Renal pelvis (tissue), 4 donors: Measurements from ENCODE around the gene RPGRIP1L. TPM values are rescaled to one million over a fixed set of nuclear protein-coding genes. Genes with fewer than 3 reads are reported as not detected.

Source experiments
- DNase-seq: peaks from one replicate; pipeline ENCODE4 v3.0.0-alpha.2; 2013
- polyA plus RNA-seq, 3 donors: library from polyadenylated mRNA; unstranded; fragments of 120-200 nt; gene quantifications; one replicate each; pipeline ENCODE4 v1.2.1, GENCODE V29; 2013; ENCODE audit not compliant: insufficient read length in 3 of 3

RPGRIP1L gene
- polyA plus RNA-seq, 3 donors: 14.4 to 20.5 (median 18.9) TPM

DNA sequence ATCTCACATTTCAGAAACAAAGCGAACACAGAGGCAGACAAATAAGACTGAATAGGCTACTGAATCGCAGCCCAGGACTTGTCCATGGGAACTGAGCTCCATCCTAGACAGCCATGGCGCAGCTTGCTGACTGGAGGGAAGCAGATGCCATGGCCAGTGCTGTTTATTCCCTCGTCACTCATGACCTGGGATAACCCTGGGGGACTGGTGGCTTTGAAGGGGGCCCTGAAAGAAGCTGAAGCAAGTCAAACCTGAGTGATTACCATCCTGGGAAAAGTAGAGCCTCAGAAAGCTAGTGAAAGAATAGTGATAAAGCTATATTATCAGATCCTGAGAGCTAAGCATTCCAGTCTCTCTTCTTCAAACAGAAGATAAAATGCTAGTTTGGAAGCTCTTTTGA, 94.1 kb downstream of the RPGRIP1L start:
- no peak for DNase-seq

DNA sequence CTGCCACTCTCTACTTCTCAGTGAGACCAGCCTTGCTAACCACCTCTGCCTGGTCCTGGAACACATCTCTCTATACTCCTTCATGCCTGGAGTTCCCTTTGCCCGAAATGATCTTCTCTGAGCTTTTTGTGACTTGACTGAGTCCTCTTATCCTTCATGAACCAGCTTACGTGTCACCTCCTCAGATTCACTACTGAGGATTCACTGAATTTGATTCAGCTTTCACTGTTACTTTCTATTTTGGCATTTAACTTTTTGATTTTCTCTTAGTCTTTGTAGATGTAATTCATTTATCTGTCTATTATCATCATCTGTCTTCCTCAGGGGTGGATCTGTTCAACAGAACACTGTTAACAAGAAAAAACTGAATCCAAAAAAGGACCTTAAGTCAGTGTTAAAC, 95.6 kb downstream of the RPGRIP1L start:
- no peak for DNase-seq

DNA sequence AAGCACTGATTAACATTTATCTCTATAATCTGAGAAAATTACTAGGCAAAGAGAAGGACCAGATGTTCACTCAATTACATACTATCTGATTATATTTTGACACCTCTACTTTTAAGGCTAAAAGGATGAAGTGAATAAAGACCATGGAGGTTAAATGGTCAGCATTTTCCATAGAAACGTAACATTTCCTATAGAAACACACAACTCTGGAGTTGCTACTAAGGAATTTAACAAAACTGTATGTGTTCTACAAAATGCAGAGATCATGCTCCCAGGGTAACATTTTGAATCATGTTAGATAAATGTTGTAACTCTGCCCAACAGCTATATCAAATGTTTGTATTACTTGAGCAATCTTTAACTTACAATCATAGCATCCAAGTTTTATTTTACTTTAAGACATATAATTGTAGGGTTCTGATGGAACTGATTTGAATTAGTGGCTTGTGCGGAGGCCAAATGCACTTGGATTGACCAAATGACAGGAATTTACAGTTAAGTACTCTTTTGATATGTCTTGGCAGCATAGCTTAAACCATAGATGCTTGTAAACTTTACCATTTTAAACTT, 97.7 kb downstream of the RPGRIP1L start:
- no peak for DNase-seq

DNA sequence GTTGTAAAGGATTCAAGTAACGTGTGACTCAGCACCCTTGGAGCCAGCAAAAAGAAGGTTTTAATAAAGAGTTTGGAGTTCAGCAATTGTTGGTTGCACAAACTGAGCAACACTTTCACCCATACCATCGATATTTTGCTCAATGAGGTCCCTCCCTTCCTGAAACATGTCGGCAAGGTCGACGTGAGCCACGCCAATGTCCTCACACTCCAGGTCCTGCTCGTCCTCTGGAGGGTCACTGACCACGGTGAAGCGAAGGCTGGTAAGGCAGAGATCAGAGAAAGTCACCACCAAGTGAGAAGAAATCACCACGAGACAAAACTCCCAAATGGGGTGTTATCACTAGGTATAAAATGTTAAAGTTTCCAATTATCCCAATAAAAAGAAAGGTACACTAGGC, 98.3 kb downstream of the RPGRIP1L start:
- no peak for DNase-seq

DNA sequence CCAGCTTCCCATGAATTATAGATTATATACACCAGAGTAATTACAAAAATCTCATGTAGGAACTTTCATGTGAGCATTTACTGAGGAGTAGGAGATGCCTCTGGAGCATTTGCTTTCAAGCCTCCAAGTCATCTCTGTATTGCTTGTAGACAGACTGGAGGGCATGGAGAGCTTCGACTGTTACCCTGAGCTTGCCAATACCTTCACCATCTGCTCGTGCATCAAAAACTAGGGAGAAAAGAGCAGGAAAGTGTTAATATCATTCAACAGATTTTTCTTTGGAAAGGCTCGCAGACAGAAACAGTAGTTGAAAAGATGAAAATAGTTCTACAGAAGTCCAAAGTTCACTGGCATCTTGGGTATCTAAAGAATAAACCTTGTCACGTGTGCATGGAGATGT, 101.7 kb downstream of the RPGRIP1L start:
- no peak for DNase-seq

DNA sequence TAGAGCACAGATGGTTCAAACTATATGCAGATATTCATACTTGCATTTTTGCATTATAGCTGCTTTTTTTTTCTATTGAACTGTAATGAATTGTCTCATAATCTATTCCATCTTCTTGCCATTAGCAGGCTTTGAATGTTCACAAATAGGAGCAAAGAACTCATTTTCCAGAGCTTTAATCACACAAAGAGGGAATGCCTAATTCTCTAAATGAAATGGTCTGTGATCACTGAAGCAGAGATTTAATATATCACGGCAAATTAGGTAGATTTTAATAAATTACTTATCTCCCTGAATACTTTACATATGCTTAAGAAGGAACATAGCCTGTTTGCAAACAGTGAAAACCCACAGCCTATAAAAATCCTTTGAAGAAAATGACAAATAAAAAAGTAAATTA, 103.0 kb downstream of the RPGRIP1L start:
- no peak for DNase-seq

DNA sequence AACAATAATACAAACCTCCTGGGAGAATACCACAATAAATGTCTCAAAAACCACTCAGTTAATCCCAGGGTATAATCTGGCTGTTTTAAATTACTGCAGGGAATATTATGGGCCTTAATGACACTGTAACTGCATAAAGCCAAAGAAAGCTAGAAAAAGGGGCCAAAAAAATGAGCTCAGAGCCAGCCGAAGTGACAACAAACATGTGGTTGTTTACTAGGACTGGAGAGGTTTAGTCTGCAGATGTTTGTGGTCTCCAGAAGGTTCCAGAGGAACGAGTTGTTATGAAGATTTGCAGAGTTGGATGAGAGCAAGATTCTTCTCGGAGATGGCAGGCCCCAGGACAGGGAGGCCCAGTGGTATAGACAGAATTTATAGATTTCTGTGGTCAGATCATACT, 103.5 kb downstream of the RPGRIP1L start:
- no peak for DNase-seq

DNA sequence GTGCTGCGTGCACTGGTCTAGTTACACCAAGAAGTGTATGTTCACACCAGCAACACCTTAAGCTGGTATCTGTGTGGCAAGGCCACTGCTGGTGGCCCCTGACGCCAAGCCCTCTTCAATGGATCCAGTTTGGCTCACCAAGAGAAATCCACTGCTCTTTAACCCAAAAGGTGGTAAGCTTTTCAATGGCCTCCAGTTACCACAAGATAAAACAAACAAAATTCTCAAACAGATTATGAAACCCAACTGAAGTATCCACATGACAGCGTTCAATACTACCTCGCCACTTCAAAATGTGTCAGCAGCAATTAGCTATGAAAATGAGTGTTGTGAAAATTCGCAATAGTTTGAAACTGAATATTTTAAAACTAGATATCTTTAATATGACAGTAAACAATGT, 104.1 kb downstream of the RPGRIP1L start:
- no peak for DNase-seq

DNA sequence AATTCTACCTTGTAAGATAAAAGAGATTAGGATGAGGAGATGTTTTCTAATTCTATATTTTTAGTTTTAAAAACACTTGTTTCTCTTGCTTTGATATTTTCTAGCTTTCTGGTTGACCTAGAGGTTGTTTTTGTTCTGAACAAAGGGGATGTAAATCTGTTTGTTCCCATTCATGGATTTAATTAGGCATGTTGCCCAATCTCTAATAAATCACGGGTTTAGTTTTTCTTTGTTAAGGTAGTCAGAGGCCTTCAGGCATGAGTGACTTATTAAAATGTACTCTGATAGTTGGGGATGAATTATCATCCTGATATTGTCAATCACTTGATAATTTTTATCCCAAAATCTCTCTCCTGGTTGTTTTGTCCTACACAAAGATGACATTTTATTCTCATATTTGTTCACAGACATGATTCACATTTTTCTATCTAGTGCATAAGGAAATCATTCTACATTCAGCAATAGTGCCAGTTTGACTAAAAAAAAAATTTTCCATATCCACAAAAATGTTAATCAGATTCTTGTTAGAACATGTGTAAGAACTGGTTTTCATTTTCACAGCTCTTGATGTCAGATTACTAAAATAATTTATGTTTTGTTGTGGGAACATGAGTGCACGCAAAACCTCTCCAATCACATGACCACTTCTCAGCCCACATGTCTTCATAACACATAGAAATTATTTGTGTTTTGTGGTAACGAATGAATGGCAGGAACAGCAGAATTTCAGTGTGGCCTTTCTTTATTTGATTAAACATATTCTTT, 105.0 kb downstream of the RPGRIP1L start:
- DNase-seq: no peak

DNA sequence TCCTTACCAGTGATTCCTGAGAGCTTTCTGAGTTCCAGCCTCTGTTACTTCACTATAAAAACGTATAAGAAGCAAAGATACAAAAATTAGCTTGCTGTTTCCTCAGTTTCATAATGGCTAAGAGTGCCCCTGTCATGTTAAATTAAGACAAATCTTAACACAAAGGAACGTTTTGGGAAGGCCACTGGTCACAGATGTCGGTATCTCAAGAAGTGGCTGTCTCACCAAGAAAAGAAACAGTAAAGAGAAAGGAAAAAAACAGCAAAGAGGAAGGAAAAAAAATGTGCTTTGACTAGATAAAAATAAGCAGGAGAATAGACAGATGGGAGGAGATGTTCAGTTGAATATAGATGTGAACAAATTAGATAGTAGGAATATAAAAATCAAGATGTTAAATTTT, 105.9 kb downstream of the RPGRIP1L start:
- DNase-seq: no peak

DNA sequence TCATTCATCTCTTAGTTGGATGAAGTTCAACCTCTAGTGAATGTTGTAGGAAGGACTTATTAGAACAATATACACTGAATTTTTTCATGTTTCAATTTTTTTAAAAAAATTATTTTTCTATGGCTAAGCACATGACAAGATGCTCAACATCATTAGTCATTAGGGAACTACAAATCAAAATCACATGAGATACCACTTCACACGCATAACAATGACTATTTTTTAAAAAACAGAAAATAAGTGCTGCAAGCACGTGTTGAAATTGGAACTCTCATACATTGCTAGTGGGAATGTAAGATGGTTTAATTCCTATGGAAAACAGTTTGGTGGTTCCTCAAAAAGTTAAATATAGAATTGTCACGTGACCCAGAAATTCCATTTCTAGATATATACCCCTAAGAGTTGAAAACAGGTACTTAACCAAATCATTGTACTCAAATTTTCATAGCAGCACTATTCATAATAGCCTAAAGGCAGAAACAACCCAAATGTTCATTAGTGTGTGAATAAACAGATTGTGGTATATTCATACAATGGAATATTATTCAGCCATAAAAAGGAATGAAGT, 115.5 kb downstream of the RPGRIP1L start:
- DNase-seq: no peak

DNA sequence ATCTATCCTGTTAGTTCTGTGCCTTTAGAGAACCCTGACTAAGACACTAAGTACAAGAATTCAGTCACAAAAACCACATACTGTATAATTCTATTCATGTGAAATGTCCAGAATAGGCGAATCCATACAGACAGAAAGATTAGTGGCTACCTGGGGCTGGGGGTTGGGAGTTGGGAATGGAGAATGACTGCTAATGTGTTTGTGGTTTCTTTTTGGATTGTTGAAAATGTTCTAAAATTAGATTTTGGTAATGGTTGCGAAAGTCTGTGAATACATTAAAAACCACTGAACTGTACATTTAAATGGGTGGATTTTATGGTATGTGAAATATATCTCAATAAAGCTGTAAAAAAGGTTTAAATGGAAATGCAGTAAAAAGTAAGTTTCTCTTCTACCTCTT, 120.3 kb downstream of the RPGRIP1L start:
- no peak for DNase-seq

DNA sequence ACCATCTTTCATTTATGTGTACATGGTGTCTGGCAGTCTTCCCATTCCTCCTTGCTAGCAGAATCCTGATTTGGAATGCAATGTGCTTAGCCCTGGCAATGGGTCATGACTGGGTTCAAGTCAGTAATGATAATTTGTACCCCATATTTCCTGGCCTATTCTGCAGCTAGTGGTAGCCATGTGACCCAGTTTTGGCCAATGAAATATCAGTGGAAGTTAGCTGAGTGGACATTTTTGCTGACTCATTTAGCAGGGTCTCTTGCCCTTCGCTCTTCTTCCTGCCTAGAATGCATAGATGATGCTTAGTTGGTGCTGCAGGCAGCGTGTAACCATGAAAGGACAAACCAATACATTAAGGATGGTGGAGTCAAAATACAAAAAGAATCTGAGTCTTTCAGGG, 121.9 kb downstream of the RPGRIP1L start:
- no peak for DNase-seq

DNA sequence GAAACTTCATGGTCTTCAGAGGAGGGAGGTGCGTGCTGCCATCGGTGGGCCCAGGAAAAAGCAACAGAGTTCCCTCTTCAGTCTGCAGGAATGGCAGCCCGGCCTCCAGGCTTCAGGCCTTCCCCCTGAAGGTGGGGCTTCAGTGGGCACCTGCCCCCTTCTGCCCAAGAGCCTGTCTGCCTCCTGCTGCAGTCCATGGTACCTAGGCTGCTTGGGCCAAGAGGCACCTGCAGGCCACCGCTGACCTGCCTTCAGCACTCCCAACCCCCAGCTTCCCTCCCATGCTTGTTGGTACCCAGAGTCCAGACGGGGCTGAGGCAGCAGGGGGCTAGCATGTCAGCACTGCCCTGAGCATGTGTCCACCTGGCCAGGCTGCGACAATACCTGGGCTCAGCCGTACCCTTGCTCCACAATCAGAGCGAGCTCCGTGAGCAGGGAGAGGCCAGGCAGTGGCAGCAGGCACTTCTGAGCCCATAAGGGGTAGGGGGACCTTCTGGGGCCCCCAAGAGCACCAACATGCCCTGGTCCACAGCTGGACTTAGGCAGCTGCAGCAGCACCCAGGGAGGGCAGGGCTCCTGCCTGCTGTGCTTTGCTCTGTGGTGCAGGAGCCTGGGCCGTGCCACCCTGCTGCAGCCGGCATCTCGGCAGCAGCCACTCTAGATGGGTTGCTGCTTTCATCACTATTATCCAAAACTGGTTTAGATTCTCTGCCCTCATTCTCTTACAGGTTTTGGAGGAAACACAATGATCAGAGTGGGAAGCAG, 123.4 kb downstream of the RPGRIP1L start:
- DNase-seq: no peak

DNA sequence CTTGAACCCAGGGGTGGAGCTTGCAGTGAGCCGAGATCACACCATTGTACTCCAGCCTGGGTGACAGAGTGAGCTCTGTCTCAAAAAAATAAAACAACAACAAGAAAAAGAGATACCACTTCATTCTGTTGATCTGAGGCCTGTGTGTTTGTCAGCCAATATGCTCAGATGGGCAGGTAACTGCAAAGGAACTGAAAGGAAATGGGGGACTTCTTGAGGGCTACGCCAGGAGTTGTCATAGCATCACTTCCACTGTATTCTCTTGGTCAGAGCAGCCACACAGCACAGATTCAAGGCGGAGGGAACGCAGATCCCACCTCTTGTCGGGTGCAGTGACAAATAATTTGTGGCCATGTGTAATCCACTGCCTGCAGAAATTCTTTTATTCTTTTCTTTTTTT, 126.8 kb downstream of the RPGRIP1L start:
- DNase-seq: no peak

DNA sequence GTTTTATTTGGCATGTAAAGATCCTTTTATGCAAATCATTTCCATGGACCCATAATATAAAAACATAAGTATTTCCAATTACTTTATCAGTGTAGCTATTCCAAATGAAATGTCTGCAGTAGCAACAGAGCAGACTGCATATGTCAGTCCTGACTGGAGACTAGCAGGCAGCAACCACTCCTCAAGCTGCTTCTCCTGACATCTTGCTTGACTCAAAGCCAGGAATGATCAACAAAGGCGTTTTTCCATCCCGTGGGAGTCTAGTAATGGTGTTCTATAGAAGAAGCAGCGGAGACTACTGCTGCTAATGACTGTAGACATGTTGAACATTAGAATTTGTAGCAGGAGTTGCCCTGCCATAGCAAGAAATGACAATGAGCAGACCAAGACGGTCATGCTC, 127.4 kb downstream of the RPGRIP1L start:
- no peak for DNase-seq

DNA sequence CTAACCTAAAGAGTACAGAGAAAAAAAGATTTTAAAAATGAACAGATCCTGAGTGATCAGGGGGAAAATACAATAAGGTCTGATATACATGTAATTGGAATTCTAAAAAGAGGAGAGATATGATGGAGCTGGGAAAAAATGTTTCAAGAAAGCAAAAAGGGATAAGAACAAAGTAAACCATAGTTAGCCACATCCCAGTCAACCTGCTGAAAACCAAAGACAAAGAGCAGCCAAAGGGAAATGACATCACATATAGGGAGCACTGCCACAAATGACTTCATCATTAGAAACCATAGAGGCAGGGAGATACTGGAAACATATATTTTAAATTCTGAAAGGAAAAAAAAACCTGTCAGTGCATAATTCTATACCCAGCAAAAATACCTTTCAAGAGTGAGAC, 131.9 kb downstream of the RPGRIP1L start:
- no peak for DNase-seq

DNA sequence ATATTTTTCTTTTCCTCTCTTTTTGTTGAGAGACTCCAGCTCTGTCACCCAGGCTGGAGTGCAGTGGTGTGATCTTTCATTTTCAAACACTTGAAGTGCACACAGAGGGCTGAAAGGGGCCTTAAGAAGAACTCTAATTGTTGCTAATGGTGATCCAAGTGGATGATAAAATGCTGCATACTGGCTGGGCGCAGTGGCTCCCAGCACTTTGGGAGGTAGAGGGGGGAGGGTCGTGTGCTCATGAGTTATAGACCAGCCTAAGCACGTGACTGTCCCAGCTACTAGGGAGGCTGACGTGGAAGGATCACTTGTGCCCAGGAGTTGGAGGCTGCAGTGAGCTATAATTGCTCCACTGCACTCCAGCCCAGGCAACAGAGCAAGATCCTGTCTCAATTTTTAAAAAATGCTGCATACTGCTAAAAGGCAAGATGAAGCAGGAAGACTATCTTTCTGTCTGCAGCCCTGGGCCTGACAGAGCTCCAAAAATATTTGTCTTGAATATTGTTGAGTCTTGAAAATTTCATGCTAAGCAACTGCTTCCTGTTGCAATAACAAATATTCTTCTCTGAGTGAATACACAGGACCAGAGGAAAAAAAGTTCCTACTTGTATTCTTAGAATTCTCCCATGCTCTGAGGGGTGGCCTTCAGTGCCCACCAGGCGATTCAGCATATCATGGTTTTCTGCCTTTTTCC, 137.0 kb downstream of the RPGRIP1L start:
- DNase-seq: no peak

DNA sequence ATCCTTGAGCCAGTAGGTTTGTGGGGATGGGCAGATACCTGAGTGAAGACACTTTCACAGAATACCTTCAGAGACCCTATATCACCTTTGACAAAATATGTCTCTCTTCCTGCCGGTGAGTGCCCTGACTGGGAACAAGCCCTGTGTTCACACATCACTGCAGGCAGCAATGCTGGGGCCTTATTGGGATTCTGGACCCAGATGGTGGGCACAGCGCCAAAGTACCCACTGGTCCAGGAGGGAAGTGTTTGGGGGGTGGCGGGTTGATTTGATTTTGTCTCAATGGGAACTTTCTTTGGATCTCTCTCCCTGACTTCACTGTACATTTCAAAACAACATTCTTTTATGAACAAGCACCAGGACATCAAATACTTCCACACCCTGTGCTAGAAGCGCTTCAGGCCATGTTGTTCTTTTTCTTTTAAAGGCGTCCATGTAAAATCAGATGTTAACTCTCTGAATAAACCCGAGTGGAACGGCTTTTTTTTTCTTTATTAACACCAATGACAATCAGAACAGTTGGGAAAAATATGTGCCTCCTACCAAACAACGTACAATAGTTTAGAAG, 138.3 kb downstream of the RPGRIP1L start:
- no peak for DNase-seq

DNA sequence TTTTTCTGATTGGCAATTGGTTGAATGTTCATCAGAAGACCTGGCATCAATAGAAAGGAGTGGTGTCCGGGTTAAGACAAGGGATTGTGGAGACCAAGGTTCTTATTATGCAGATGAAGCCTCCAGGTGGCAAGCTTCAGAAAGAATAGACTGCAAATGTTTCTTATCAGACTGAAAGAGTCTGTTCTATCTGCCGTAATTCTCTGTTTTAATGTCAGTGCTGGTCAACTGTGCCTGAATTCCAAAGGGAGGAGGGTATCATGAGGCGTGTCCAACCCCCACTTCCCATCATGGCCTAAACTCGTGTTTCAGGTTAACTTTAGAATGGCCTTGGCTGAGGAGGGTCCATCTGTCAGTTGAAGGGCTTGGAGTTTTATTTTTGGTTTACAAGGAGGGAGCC, 140.2 kb downstream of the RPGRIP1L start:
- DNase-seq: no peak

DNA sequence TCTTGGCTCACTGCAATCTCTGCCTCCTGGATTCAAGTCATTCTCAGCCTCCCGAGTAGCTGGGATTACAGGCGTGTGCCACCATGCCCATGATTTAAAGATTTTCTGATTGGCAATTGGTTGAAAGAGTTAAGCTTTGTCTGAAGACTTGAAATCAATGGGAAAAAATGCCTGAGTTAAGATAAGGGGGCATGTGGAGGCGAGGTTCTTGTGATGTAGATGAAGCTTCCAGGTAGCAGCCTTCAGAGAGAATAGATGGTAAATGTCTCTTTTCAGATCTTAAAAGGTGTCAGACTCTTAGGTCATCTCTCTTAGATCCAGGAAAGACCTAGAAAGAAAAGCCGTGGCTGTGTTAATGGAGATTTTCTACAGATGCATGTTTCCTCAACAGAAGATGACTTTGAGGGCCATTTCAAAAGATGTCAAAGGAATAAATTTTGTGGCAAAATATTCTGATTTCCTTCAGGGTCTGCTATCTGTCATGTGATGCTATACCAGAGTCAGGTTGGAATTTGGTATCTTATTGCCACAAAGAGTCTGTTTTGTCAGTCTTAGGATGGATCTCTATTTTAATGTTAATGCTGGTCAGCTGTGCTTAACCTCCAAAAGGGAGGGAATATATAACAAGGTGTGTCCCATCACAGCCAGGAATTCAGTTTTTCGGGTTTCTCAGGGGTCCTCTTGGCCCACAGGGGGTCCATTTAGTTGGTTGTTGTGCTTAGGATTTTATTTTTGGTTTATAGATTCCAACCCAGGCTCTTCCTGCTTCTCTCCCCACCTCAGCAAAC, 142.4 kb downstream of the RPGRIP1L start:
- DNase-seq: no peak
